ENCODE data around the gene SULF2. TPM values are rescaled to one million over a fixed set of nuclear protein-coding genes. Genes with fewer than 3 reads are reported as not detected.

SULF2 gene
- total RNA-seq, 1 experiment from 2014 or later = 2.2 TPM

DNA sequence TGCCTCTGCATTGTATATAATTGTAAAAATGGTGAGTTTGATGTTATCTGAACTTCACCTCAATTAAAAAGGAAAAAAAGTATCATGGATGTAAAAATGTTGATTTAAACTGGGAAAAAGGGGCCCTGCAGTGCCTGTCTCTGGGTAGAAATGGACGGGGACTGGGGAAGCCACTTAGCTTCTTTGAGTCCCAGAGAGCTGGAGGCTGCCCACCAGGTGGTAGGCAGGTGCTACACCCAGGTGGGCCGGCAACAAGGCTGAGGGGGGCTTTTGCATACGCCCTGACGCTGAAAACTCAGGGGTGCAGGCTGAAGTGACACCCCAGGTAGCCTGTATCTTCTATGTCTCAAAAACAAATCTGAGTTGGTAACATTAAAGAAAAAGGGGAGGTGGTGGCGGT lies 118.2 kb downstream of the SULF2 start:
- Histone ChIP-seq H3K27me3 (replicated peaks) (no peaks in the 10 kb centered on the region), H3K4me1 (replicated peaks) (no peaks in the 10 kb centered on the region), H3K4me3 (no peak overlapping the region), H3K27ac (no peak overlapping the region), H3K9me3 (replicated peaks) (no peaks in the 10 kb centered on the region), H3K36me3 (no peaks in the 10 kb centered on the region)
- peak in 1 of 2 experiments; percentile 22 for DNase-seq (ENCODE audit: low read depth in 1 of 2, low spot score in 2 of 2)

DNA sequence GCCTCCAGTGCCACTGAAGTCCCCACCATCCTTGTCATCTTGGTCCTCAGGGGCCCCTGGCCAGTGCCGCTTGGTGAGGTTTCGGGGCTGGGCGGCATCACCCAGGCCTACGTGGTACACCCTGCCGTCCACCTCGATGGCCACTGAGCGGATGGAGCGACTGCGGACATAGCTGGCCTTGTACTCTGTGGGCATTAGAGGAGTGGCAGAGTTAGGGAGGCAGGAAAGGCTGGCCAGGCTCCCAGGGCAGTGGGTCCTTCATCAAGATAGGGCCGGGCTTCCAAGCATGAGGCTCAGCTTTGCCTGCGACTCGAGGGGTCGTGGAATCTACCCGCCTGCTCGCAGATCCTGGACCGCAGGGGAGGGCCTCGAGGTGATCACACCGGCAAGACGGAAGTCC lies 119.0 kb downstream of the SULF2 start:
- no peaks in the 10 kb centered on the region for H3K36me3 ChIP-seq
- no peaks in the 10 kb centered on the region for H3K27me3 ChIP-seq (replicated peaks)
- no peak overlapping the region for H3K4me3 ChIP-seq
- H3K9me3 ChIP-seq (replicated peaks) = no peaks in the 10 kb centered on the region
- DNase-seq (ENCODE audit: low read depth in 1 of 2, low spot score in 2 of 2) = peak in 1 of 2 experiments; percentile 33
- no peak overlapping the region for H3K27ac ChIP-seq
- no peaks in the 10 kb centered on the region for H3K4me1 ChIP-seq (replicated peaks)

DNA sequence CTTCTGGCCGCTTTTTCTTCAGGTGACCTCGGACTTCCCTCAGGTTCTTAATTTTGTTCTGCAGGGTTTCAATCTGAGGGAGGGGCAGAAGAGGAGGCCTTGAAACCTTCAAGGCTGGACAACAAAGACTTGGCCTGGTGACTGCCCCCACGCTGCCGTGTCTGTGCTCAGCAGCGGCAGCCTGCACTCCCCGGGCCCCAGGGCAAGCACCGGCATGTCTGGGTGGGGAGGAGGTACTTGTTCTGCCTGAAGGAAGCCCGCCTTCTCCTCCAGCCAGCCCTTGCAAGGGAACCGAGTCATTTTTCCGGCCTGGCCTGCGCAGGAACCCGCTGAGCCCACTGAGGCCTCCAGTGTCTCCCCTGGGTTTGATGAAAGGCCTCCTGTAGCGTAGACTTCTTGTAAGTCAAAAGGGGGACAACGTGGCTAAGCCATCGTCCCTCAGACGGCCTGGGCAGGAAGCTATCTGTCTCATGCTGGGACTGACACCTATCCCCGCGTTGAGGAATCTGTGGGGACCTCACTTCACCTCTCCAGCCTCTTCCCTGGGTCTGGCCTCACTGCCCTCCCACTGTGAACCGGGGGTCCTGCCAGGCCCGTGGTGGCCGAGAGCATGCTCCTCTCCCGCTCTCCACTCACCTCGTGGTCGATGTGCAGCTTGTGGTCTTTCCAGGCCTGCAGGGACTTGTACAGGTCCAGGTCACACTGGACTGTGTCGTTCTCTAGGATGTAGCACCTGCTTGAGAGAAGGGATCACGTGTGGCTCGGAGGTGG lies 119.9 kb downstream of the SULF2 start:
- no peak overlapping the region for H3K27ac ChIP-seq
- no peaks in the 10 kb centered on the region for H3K36me3 ChIP-seq
- no peaks in the 10 kb centered on the region for H3K4me1 ChIP-seq (replicated peaks)
- H3K27me3 ChIP-seq (replicated peaks) = no peaks in the 10 kb centered on the region
- DNase-seq (ENCODE audit: low read depth in 1 of 2, low spot score in 2 of 2) = peak in 1 of 2 experiments; percentile 33
- no peak overlapping the region for H3K4me3 ChIP-seq
- H3K9me3 ChIP-seq (replicated peaks) = no peaks in the 10 kb centered on the region

- no peaks in the 10 kb centered on the region for H3K36me3 ChIP-seq
- peak in 1 of 2 experiments; percentile 30 for DNase-seq (ENCODE audit: low read depth in 1 of 2, low spot score in 2 of 2)
- H3K27ac ChIP-seq = no peak overlapping the region
- no peaks in the 10 kb centered on the region for H3K9me3 ChIP-seq (replicated peaks)
- no peaks in the 10 kb centered on the region for H3K4me1 ChIP-seq (replicated peaks)
- no peaks in the 10 kb centered on the region for H3K27me3 ChIP-seq (replicated peaks)
- H3K4me3 ChIP-seq = no peak overlapping the region
These were observed 120.5 kb downstream of the SULF2 start for GRCh38 chr20:47664744-47665143.

GRCh38 chr20:47664068-47664437 lies 121.2 kb downstream of the SULF2 start:
- Histone ChIP-seq H3K4me3 (no peak overlapping the region), H3K4me1 (replicated peaks) (no peaks in the 10 kb centered on the region), H3K36me3 (no peaks in the 10 kb centered on the region), H3K9me3 (replicated peaks) (no peaks in the 10 kb centered on the region), H3K27me3 (replicated peaks) (no peaks in the 10 kb centered on the region), H3K27ac (no peak overlapping the region)
- no peak for DNase-seq (ENCODE audit: low read depth in 1 of 2, low spot score in 2 of 2)

GRCh38 chr20:47663354-47664067 lies 121.8 kb downstream of the SULF2 start:
- DNase-seq (ENCODE audit: low read depth in 1 of 2, low spot score in 2 of 2) = peak; percentile 70 to 79
- Histone ChIP-seq H3K27me3 (replicated peaks) (no peaks in the 10 kb centered on the region), H3K27ac (no peak overlapping the region), H3K9me3 (replicated peaks) (no peaks in the 10 kb centered on the region), H3K4me3 (no peak overlapping the region), H3K4me1 (replicated peaks) (no peaks in the 10 kb centered on the region), H3K36me3 (no peaks in the 10 kb centered on the region)

DNA sequence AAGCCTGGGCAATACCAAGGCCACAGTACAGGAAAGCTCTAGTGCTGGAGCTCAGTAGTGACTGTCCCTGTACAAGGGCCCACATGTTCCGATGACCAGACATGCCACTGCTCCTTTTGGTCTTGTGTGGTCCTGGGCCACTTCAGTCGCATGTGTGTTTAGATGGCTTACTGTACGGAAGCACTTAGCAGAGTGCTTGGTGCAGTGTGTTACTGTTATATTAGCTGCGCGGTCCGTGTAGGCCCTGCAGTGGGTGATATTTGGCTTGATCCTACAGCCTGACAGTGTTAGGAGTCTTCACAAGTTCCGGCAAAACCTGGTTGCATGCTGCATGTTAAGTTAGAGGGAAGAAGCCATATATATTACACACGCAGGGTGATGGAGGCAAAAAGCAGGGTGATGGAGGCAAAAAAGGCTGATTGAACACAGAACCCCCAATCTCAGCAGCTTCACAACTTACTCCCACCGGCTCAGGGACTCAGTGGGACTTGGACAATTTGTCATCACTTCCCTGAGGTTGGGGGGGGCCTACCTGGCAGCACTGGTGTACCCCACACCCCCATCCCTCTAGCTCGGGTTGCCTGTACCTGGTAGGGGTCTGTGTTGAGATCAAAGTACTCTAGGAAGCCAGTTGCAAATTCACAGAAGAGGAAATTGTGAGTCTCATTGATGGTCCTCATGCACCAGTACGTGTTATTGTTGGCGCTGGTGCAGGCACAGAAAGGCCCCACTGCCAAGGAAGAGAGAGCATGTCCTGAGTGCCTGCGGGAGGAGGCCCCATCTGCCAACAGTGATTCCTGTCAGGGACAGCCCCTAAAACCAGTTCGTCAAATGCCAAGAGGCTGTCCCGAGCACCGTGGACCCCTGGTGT lies 122.6 kb downstream of the SULF2 start:
- no peaks in the 10 kb centered on the region for H3K27me3 ChIP-seq (replicated peaks)
- H3K36me3 ChIP-seq = no peaks in the 10 kb centered on the region
- DNase-seq (ENCODE audit: low read depth in 1 of 2, low spot score in 2 of 2) = peak in 1 of 2 experiments; percentile 35
- no peak overlapping the region for H3K27ac ChIP-seq
- H3K4me3 ChIP-seq = no peak overlapping the region
- H3K4me1 ChIP-seq (replicated peaks) = no peaks in the 10 kb centered on the region
- no peaks in the 10 kb centered on the region for H3K9me3 ChIP-seq (replicated peaks)

- no peaks in the 10 kb centered on the region for H3K9me3 ChIP-seq (replicated peaks)
- H3K27me3 ChIP-seq (replicated peaks) = no peaks in the 10 kb centered on the region
- H3K4me1 ChIP-seq (replicated peaks) = no peaks in the 10 kb centered on the region
- no peak overlapping the region for H3K4me3 ChIP-seq
- peak in 1 of 2 experiments; percentile 31 for DNase-seq (ENCODE audit: low read depth in 1 of 2, low spot score in 2 of 2)
- H3K27ac ChIP-seq = no peak overlapping the region
- no peaks in the 10 kb centered on the region for H3K36me3 ChIP-seq
These were observed 123.6 kb downstream of the SULF2 start for GRCh38 chr20:47661714-47662113.

DNA sequence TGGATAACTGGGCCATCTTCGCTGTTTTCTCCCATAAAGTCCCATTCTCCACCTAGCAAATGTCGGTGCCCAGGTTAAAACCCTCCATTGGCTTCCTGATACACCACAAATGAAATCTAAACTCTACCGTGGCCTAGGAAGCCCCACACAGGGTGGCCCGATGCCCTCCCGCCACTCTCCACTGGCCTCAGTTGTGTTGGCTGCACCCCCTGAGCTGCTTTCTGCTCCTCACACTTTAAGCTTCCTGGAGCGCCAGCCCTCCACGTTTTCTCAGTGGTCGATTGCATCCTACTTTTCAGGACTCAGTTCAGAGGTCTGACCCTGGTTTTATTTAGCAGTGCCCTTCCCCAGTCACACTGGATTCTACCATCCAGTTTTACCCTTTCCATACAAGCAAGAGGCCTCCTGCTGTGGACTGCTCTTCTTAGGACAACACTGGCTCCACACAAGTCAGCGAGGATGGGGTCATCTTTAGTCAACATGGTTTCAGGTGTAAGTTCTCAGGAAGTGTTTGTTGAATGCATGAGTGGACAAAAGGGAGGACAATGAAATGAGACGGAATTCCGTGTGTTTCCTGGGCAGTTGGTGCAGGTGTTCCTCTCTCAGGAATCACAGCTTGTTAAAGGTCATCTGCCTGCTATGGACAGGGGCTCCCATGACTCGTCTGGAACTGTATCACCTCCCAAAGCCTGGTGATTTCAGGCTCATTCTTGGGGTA lies 124.1 kb downstream of the SULF2 start:
- H3K27me3 ChIP-seq (replicated peaks) = no peaks in the 10 kb centered on the region
- no peaks in the 10 kb centered on the region for H3K9me3 ChIP-seq (replicated peaks)
- no peaks in the 10 kb centered on the region for H3K36me3 ChIP-seq
- H3K4me3 ChIP-seq = no peak overlapping the region
- no peak overlapping the region for H3K27ac ChIP-seq
- peak in 1 of 2 experiments; percentile 22 for DNase-seq (ENCODE audit: low read depth in 1 of 2, low spot score in 2 of 2)
- no peaks in the 10 kb centered on the region for H3K4me1 ChIP-seq (replicated peaks)

- H3K27ac ChIP-seq = no peak overlapping the region
- no peaks in the 10 kb centered on the region for H3K36me3 ChIP-seq
- no peaks in the 10 kb centered on the region for H3K27me3 ChIP-seq (replicated peaks)
- no peak overlapping the region for H3K4me3 ChIP-seq
- no peaks in the 10 kb centered on the region for H3K9me3 ChIP-seq (replicated peaks)
- H3K4me1 ChIP-seq (replicated peaks) = no peaks in the 10 kb centered on the region
- no peak for DNase-seq (ENCODE audit: low read depth in 1 of 2, low spot score in 2 of 2)
These were observed 124.7 kb downstream of the SULF2 start for GRCh38 chr20:47660602-47660905.

DNA sequence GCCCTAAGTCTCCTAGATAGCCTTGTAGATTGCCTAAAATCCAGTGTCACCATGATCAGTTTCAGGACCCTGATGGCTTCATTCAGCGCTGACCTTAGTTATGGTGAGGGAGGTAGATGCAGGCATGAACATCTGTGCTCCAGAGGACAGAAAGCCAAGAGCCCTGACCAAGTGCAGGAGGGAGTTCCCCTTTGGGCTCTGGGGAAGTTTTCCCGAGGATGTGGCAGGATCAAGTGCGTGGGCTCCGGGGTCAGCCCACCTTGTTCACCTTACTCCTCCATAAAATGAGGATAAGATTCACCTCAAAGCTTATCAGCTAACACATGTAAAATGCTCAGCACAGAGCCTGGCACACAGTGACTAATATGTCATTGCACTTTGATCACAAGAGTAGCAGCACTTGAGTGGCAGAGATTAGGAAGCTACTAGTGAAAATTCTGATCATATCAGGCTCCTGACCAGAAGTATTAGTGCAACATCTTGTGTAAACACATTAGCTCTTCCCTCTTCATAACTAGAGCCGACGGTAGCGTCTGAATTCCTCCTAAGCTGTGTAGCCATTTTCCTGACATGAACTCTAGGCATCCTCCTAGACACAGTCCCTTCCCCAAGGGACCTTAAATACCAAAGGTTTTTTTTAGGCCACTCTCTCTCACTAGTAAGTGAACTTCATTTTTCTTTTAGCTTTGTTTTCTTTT lies 125.2 kb downstream of the SULF2 start:
- Histone ChIP-seq H3K36me3 (no peaks in the 10 kb centered on the region), H3K27me3 (replicated peaks) (no peaks in the 10 kb centered on the region), H3K4me1 (replicated peaks) (no peaks in the 10 kb centered on the region), H3K27ac (no peak overlapping the region), H3K4me3 (no peak overlapping the region), H3K9me3 (replicated peaks) (no peaks in the 10 kb centered on the region)
- no peak for DNase-seq (ENCODE audit: low read depth in 1 of 2, low spot score in 2 of 2)

- H3K4me1 ChIP-seq (replicated peaks) = no peaks in the 10 kb centered on the region
- H3K27ac ChIP-seq = no peak overlapping the region
- H3K36me3 ChIP-seq = peaks cover 21% of the 10 kb centered on the region
- H3K27me3 ChIP-seq (replicated peaks) = no peaks in the 10 kb centered on the region
- DNase-seq (ENCODE audit: low read depth in 1 of 2, low spot score in 2 of 2) = no peak
- no peak overlapping the region for H3K4me3 ChIP-seq
- H3K9me3 ChIP-seq (replicated peaks) = no peaks in the 10 kb centered on the region
These were observed 129.0 kb downstream of the SULF2 start for GRCh38 chr20:47656318-47656717.

DNA sequence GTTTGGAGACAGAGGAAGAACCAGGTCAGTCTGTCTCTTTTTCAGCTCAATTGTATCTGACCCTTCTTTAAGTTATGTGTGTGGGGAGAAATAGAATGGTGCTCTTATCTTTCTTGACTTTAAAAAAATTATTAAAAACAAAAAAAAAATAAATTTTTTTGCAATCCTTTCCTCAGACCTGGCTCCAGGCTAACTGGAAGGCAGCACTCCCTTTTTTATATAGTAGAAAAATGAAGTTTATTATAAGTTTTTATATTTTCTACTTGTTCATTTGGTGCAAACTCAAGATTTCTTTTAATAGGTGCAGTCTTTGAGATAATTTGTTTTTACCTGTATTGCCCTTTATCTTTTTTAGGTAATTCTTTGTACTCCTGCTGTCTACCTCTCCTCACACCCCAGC lies 129.6 kb downstream of the SULF2 start:
- Histone ChIP-seq H3K4me3 (no peak overlapping the region), H3K27me3 (replicated peaks) (no peaks in the 10 kb centered on the region), H3K4me1 (replicated peaks) (no peaks in the 10 kb centered on the region), H3K36me3 (peaks cover 27% of the 10 kb centered on the region), H3K9me3 (replicated peaks) (no peaks in the 10 kb centered on the region), H3K27ac (no peak overlapping the region)
- no peak for DNase-seq (ENCODE audit: low read depth in 1 of 2, low spot score in 2 of 2)
